Skeletal muscle tissue (tissue), 4 donors: ENCODE data around the gene ENOSF1. TPM values are rescaled to one million over a fixed set of nuclear protein-coding genes. Genes with fewer than 3 reads are reported as not detected.
"Not testable (repeated sequence)": the region's sequence is repeated elsewhere in the genome, so short reads cannot be mapped to it uniquely, and the experiment has no call there.

ENCODE experiments used
- H3K27ac ChIP-seq: one replicate; pipeline ENCODE4 v1.7.0; 2013; ENCODE audit warnings: mild to moderate bottlenecking, low read depth, low read length, inconsistent platforms
- H3K27me3 ChIP-seq, 3 donors: one replicate each; pipeline ENCODE4 v1.7.0; 2013; ENCODE audit warnings: low read length in 3 of 3; ENCODE audit not compliant: control insufficient read depth in 3 of 3, insufficient read depth in 3 of 3
- H3K36me3 ChIP-seq, 3 donors: one replicate each; pipeline ENCODE4 v1.7.0; 2013; ENCODE audit warnings: low read length in 3 of 3; ENCODE audit not compliant: control insufficient read depth in 3 of 3, insufficient read depth in 3 of 3
- H3K4me1 ChIP-seq, 3 donors: one replicate each; pipeline ENCODE4 v1.7.0; 2013; ENCODE audit warnings: low read length in 3 of 3, mild to moderate bottlenecking in 3 of 3; ENCODE audit not compliant: control insufficient read depth in 3 of 3, insufficient read depth in 3 of 3
- H3K4me3 ChIP-seq, 3 donors: one replicate each; pipeline ENCODE4 v1.7.0; 2013; ENCODE audit warnings: low read length in 3 of 3
- H3K9ac ChIP-seq, 3 donors: one replicate each; pipeline ENCODE4 v1.7.0; 2013; ENCODE audit warnings: low read length in 3 of 3, mild to moderate bottlenecking in 3 of 3, moderate library complexity in 2 of 3, low read depth in 1 of 3
- H3K9me3 ChIP-seq, 3 donors: one replicate each; pipeline ENCODE4 v1.7.0; 2013; ENCODE audit warnings: low read length in 3 of 3; ENCODE audit not compliant: control insufficient read depth in 3 of 3
- total RNA-seq: library from RNA; depleted of rRNA; stranded (reverse); fragments of >200 nt; gene quantifications from one replicate; pipeline ENCODE4 v1.2.3, GENCODE V29; 2014
- donor health status: Osteomylitis.

The ENOSF1 gene
- total RNA-seq, 1 donor from 2014 or later, result 14.1 TPM

GRCh38 chr18:688323-688722, 24.1 kb downstream of the ENOSF1 start:
- H3K36me3 ChIP-seq, result peaks cover 2 to 8% (median 3%) of the 10 kb centered on the region in 3 donors

GRCh38 chr18:686339-687111, 25.9 kb downstream of the ENOSF1 start:
- H3K4me3 ChIP-seq, result no peak overlapping the region
- H3K36me3 ChIP-seq, result peaks cover 12 to 15% (median 14%) of the 10 kb centered on the region in 3 donors
- H3K27me3 ChIP-seq, result no peaks in the 10 kb centered on the region
- no peaks in the 10 kb centered on the region for H3K4me1 ChIP-seq
- H3K9me3 ChIP-seq, result no peaks in the 10 kb centered on the region
- H3K9ac ChIP-seq, result no peak overlapping the region
- H3K27ac ChIP-seq, result no peak overlapping the region

More at GRCh38 chr18:688323-688722, 24.1 kb downstream of the ENOSF1 start:
- H3K9me3 ChIP-seq, result no peaks in the 10 kb centered on the region
- no peaks in the 10 kb centered on the region for H3K27me3 ChIP-seq
- no peak overlapping the region for H3K4me3 ChIP-seq
- H3K27ac ChIP-seq, result no peak overlapping the region
- H3K4me1 ChIP-seq, result no peaks in the 10 kb centered on the region
- no peak overlapping the region for H3K9ac ChIP-seq

- Histone ChIP-seq H3K36me3 (peaks cover 12 to 20% (median 19%) of the 10 kb centered on the region in 3 donors), H3K9me3 (no peaks in the 10 kb centered on the region), H3K4me3 (no peak overlapping the region), H3K4me1 (no peaks in the 10 kb centered on the region), H3K27me3 (no peaks in the 10 kb centered on the region), H3K27ac (no peak overlapping the region), H3K9ac (no peak overlapping the region)
Measured at GRCh38 chr18:685438-685837, 27.0 kb downstream of the ENOSF1 start.

GRCh38 chr18:683531-683930, 28.9 kb downstream of the ENOSF1 start:
- Histone ChIP-seq H3K4me3 (no peak overlapping the region), H3K4me1 (no peaks in the 10 kb centered on the region), H3K27ac (no peak overlapping the region), H3K9me3 (no peaks in the 10 kb centered on the region), H3K9ac (no peak overlapping the region), H3K36me3 (peaks cover 12 to 25% (median 23%) of the 10 kb centered on the region in 3 donors), H3K27me3 (no peaks in the 10 kb centered on the region)

GRCh38 chr18:682833-683232, 29.6 kb downstream of the ENOSF1 start:
- Histone ChIP-seq H3K9ac (no peak overlapping the region), H3K9me3 (no peaks in the 10 kb centered on the region), H3K27me3 (no peaks in the 10 kb centered on the region), H3K36me3 (peaks cover 9 to 30% (median 24%) of the 10 kb centered on the region in 3 donors), H3K4me1 (no peaks in the 10 kb centered on the region), H3K4me3 (no peak overlapping the region), H3K27ac (no peak overlapping the region)

GRCh38 chr18:682416-682815, 30.0 kb downstream of the ENOSF1 start:
- H3K36me3 ChIP-seq, result peaks cover 9 to 30% (median 27%) of the 10 kb centered on the region in 3 donors

GRCh38 chr18:681985-682384, 30.4 kb downstream of the ENOSF1 start:
- H3K9ac ChIP-seq, result no peak overlapping the region
- no peak overlapping the region for H3K4me3 ChIP-seq
- H3K27ac ChIP-seq, result no peak overlapping the region
- peaks cover 9 to 28% (median 27%) of the 10 kb centered on the region in 3 donors for H3K36me3 ChIP-seq
- H3K4me1 ChIP-seq, result no peaks in the 10 kb centered on the region
- H3K27me3 ChIP-seq, result no peaks in the 10 kb centered on the region
- no peaks in the 10 kb centered on the region for H3K9me3 ChIP-seq

More at GRCh38 chr18:682416-682815, 30.0 kb downstream of the ENOSF1 start:
- not testable (repeated sequence) for H3K4me3 ChIP-seq, H3K9me3 ChIP-seq, H3K4me1 ChIP-seq, H3K27me3 ChIP-seq, H3K27ac ChIP-seq, H3K9ac ChIP-seq

- no peaks in the 10 kb centered on the region for H3K4me1 ChIP-seq
- no peak overlapping the region for H3K27ac ChIP-seq
- H3K27me3 ChIP-seq, result no peaks in the 10 kb centered on the region
- H3K9me3 ChIP-seq, result no peaks in the 10 kb centered on the region
- H3K9ac ChIP-seq, result no peak overlapping the region
- H3K4me3 ChIP-seq, result no peak overlapping the region
- H3K36me3 ChIP-seq, result peaks cover 10 to 37% (median 27%) of the 10 kb centered on the region in 3 donors
Measured at GRCh38 chr18:680392-680791, 32.0 kb downstream of the ENOSF1 start.

- H3K9ac ChIP-seq, result no peak overlapping the region
- H3K9me3 ChIP-seq, result no peaks in the 10 kb centered on the region
- H3K4me1 ChIP-seq, result no peaks in the 10 kb centered on the region
- no peaks in the 10 kb centered on the region for H3K27me3 ChIP-seq
- H3K27ac ChIP-seq, result no peak overlapping the region
- no peak overlapping the region for H3K4me3 ChIP-seq
- H3K36me3 ChIP-seq, result peaks cover 12 to 41% (median 34%) of the 10 kb centered on the region in 3 donors
Measured at GRCh38 chr18:679516-679915, 32.9 kb downstream of the ENOSF1 start.

GRCh38 chr18:678482-679182, 33.8 kb downstream of the ENOSF1 start:
- H3K27me3 ChIP-seq, result no peaks in the 10 kb centered on the region
- H3K36me3 ChIP-seq, result peaks cover 12 to 41% (median 34%) of the 10 kb centered on the region in 3 donors
- no peak overlapping the region for H3K27ac ChIP-seq
- H3K9ac ChIP-seq, result no peak overlapping the region
- H3K9me3 ChIP-seq, result no peaks in the 10 kb centered on the region
- H3K4me3 ChIP-seq, result no peak overlapping the region
- no peaks in the 10 kb centered on the region for H3K4me1 ChIP-seq
